Sigmoid colon (tissue), 4 donors: Measurements from ENCODE around the gene TSPAN11.
A peak's percentile ranks its signal among the peaks of the same experiment; 100 is the strongest.

Source experiments
- CTCF ChIP-seq, 4 experiments: fragments of 450-650 bp in 3 of 4; fragments of 200-600 bp in 1 of 4; IDR thresholded peaks; one replicate each; pipeline ENCODE4 v1.5.1; 2016 to 2019; ENCODE audit warnings: antibody characterized with exemption in 4 of 4, mild to moderate bottlenecking in 3 of 4, moderate library complexity in 2 of 4
- POLR2AphosphoS5 ChIP-seq, 4 donors: sonication (generic); formaldehyde crosslinking; IDR thresholded peaks; one replicate each; pipeline ENCODE4 v1.6.1; 2017; ENCODE audit warnings: antibody characterized with exemption in 4 of 4

GRCh38 chr12:30985814-30986452, 59.4 kb downstream of the TSPAN11 start:
- TF ChIP-seq POLR2AphosphoS5 (IDR thresholded peaks at IDR 0.05) (no peak), CTCF (IDR thresholded peaks at IDR 0.05) (peak in 2 of 4 experiments; percentile 45 to 52)
